ENCODE measurements around the gene KLHL21. TPM values are rescaled to one million over a fixed set of nuclear protein-coding genes. Genes with fewer than 3 reads are reported as not detected.

Gene KLHL21
- total RNA-seq, 1 donor from 2014 or later = 18.8 TPM

GRCh38 chr1:6554031-6554906, 48.4 kb downstream of the KLHL21 start, which contains the start of gene NOL9:
Gene NOL9, minus strand, starts transcription at chr1:6554513. Its CDS starts 11 bp downstream, at chr1:6554502.
- Mint-ChIP-seq H3K36me3 (ENCODE audit: low read depth) (no peaks in the 10 kb centered on the region), H3K27ac (ENCODE audit: unreplicated experiment) (no peak within 1 kb of the TSS), H3K27me3 (ENCODE audit: low read depth) (no peaks in the 10 kb centered on the region), H3K4me3 (peak within 1 kb of the TSS; percentile 84), H3K9me3 (no peaks in the 10 kb centered on the region), H3K4me1 (peaks cover 13% of the 10 kb centered on the region)
- peak; percentile 98 for DNase-seq (ENCODE audit: low read depth, low spot score)
- TF ChIP-seq, protein P1, sequence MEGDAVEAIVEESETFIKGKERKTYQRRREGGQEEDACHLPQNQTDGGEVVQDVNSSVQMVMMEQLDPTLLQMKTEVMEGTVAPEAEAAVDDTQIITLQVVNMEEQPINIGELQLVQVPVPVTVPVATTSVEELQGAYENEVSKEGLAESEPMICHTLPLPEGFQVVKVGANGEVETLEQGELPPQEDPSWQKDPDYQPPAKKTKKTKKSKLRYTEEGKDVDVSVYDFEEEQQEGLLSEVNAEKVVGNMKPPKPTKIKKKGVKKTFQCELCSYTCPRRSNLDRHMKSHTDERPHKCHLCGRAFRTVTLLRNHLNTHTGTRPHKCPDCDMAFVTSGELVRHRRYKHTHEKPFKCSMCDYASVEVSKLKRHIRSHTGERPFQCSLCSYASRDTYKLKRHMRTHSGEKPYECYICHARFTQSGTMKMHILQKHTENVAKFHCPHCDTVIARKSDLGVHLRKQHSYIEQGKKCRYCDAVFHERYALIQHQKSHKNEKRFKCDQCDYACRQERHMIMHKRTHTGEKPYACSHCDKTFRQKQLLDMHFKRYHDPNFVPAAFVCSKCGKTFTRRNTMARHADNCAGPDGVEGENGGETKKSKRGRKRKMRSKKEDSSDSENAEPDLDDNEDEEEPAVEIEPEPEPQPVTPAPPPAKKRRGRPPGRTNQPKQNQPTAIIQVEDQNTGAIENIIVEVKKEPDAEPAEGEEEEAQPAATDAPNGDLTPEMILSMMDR (conservative IDR thresholded peaks at IDR 0.05) = peak; percentile 93

- Mint-ChIP-seq H3K27me3 (ENCODE audit: low read depth) (no peaks in the 10 kb centered on the region), H3K4me3 (no peak overlapping the region), H3K27ac (ENCODE audit: unreplicated experiment) (no peak overlapping the region)
Measured at GRCh38 chr1:6547301-6547700, 55.4 kb downstream of the KLHL21 start.

DNA sequence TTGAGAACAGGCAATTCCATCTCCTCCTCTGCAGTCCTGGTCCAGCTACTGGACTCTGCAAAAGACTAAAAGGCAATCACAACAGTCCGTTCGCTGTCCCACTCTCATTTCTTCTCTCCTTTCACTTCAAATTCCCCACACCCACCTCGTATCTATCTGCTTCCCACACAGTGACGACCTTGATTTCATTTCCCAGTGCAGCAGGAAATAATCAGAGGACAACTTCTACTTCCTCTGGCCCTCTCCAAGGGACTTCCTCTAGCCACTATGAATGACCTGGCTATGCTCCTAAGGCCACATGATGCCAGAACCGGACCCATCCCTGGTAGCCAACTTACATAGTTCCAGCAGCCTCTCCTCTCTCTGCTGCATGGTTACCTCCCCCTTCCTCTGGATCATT, 56.3 kb downstream of the KLHL21 start:
- TF ChIP-seq, protein P1 (conservative IDR thresholded peaks at IDR 0.05) = no peak
- H3K4me1 Mint-ChIP-seq = no peaks in the 10 kb centered on the region
- DNase-seq (ENCODE audit: low read depth, low spot score) = no peak
- H3K4me3 Mint-ChIP-seq = no peak overlapping the region
- peaks cover 15% of the 10 kb centered on the region for H3K36me3 Mint-ChIP-seq (ENCODE audit: low read depth)
- no peak overlapping the region for H3K27ac Mint-ChIP-seq (ENCODE audit: unreplicated experiment)
- H3K27me3 Mint-ChIP-seq (ENCODE audit: low read depth) = no peaks in the 10 kb centered on the region
- H3K9me3 Mint-ChIP-seq = no peaks in the 10 kb centered on the region

More at GRCh38 chr1:6547301-6547700, 55.4 kb downstream of the KLHL21 start:
- TF ChIP-seq, protein P1 (conservative IDR thresholded peaks at IDR 0.05) = no peak
- no peak for DNase-seq (ENCODE audit: low read depth, low spot score)
- no peaks in the 10 kb centered on the region for H3K9me3 Mint-ChIP-seq
- peaks cover 11% of the 10 kb centered on the region for H3K36me3 Mint-ChIP-seq (ENCODE audit: low read depth)
- no peaks in the 10 kb centered on the region for H3K4me1 Mint-ChIP-seq

DNA sequence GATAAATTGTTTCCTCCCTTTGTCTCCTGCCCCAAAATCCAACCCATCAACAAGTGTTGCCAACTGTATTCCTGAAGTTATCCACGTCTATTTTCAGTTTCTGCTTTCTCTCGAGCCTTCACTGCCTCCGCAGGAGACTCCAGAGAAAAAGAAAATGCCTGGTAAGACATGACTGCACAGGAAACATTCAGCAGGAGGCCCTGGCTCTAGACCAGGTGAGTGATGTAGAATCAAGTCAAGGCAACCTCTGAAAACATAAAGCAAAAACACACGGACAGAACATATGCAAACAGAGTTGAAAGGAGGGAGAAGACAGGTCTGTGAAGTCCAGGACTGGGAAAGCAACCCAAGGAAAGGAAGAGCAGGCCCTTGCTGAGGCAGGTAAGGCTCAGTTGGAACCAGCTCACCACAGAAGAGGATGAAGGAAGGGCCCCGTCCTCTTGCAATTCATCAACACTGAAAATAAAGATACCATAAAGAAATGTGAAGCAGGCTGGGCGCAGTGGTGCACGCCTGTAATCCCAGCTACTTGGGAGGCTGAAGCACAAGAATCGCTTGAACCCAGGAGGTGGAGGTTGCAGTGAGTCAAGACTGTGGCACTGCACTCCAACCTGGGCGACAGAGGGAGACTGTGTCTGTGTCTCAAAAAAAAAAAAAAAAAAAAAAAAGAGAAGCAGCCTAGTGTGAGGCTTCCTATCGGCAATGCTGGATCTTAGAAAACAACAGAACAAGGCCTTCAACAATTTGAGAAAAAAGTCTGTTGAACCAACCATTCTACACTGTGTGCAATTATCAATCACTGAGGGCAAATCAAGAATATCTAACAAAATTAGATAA, 57.2 kb downstream of the KLHL21 start:
- Mint-ChIP-seq H3K4me3 (no peak overlapping the region), H3K9me3 (no peaks in the 10 kb centered on the region), H3K27me3 (ENCODE audit: low read depth) (no peaks in the 10 kb centered on the region), H3K27ac (ENCODE audit: unreplicated experiment) (no peak overlapping the region), H3K36me3 (ENCODE audit: low read depth) (peaks cover 15% of the 10 kb centered on the region), H3K4me1 (no peaks in the 10 kb centered on the region)
- DNase-seq (ENCODE audit: low read depth, low spot score) = no peak
- TF ChIP-seq, protein P1 (conservative IDR thresholded peaks at IDR 0.05) = no peak

DNA sequence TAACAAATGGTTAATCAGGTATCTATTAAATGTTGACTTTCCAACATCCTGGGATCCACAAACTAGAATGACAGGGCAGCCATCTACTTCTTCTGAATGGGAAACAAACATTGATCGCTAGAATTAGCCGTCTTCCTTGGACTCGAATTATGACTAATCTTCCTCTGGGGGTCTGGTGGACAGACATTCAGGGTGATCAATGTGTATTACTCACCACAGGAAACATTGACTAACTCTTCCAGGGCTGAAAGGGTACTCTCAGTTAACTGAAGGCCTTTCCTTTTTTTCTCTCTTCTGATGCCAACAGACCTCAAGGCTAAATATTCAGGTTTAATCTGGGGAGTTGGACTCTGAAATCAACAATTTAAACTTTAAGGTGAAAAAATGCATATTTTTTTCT, 57.8 kb downstream of the KLHL21 start:
- no peaks in the 10 kb centered on the region for H3K4me1 Mint-ChIP-seq
- no peak overlapping the region for H3K27ac Mint-ChIP-seq (ENCODE audit: unreplicated experiment)
- DNase-seq (ENCODE audit: low read depth, low spot score) = no peak

More for the DNA sequence above, 57.8 kb downstream of the KLHL21 start:
- TF ChIP-seq, protein P1 (conservative IDR thresholded peaks at IDR 0.05) = no peak
- H3K27me3 Mint-ChIP-seq (ENCODE audit: low read depth) = no peaks in the 10 kb centered on the region
- peaks cover 15% of the 10 kb centered on the region for H3K36me3 Mint-ChIP-seq (ENCODE audit: low read depth)
- H3K4me3 Mint-ChIP-seq = no peak overlapping the region
- H3K9me3 Mint-ChIP-seq = no peaks in the 10 kb centered on the region

Other genes starting within 250 kb of the KLHL21 start
- gene ACOT7, start 209.1 kb downstream of the KLHL21 start, total RNA-seq = 107 and 110 TPM in 2 replicates
- gene HES2, start 182.9 kb downstream of the KLHL21 start, total RNA-seq = 0.07 TPM in 1 of 2 replicates, not detected in the other
- gene ESPN, start 178.1 kb downstream of the KLHL21 start, total RNA-seq = 1.7 and 4.3 TPM in 2 replicates
- 23.4 and 26.1 TPM in 2 replicates for gene TNFRSF25, start 136.7 kb downstream of the KLHL21 start, total RNA-seq
- gene PLEKHG5, start 111.2 kb downstream of the KLHL21 start, total RNA-seq = 28.9 and 31.7 TPM in 2 replicates
- 47.2 and 52.4 TPM in 2 replicates for gene NOL9, start 48.4 kb downstream of the KLHL21 start, total RNA-seq
- gene TAS1R1, start 47.6 kb downstream of the KLHL21 start, total RNA-seq = not detected in 2 replicates
- gene ZBTB48, start 22.9 kb downstream of the KLHL21 start, total RNA-seq = 35.7 and 41.0 TPM in 2 replicates
- gene PHF13, start 10.9 kb upstream of the KLHL21 start, total RNA-seq = 32.6 and 33.5 TPM in 2 replicates
- gene THAP3, start 22.0 kb upstream of the KLHL21 start, total RNA-seq = 26.1 and 28.5 TPM in 2 replicates
- 82.5 and 86.6 TPM in 2 replicates for gene DNAJC11, start 98.9 kb upstream of the KLHL21 start, total RNA-seq
- 109 and 110 TPM in 2 replicates for gene CAMTA1, start 182.6 kb upstream of the KLHL21 start, total RNA-seq

Measured in neural crest cell (in vitro differentiated cells).